Activated naive CD4-positive, alpha-beta T cell treated with anti-CD3 and anti-CD28 coated beads, Interleukin-2, amount 50 U/mL, for 24 hours (primary cell): ENCODE results near the gene C13orf42.

Source experiments
- H3K27ac Mint-ChIP-seq: one replicate; pipeline ENCODE4 v1.8.0; 2021; ENCODE audit warnings: mild to moderate bottlenecking, mixed read lengths
- H3K27me3 Mint-ChIP-seq: one replicate; pipeline ENCODE4 v1.8.0; 2021; ENCODE audit warnings: mixed read lengths
- H3K36me3 Mint-ChIP-seq: one replicate; pipeline ENCODE4 v1.8.0; 2021; ENCODE audit warnings: mixed read lengths
- H3K4me1 Mint-ChIP-seq: one replicate; pipeline ENCODE4 v1.8.0; 2021; ENCODE audit warnings: mixed read lengths
- H3K4me3 Mint-ChIP-seq: one replicate; pipeline ENCODE4 v1.8.0; 2021; ENCODE audit warnings: mild to moderate bottlenecking, mixed read lengths
- H3K9me3 Mint-ChIP-seq: one replicate; pipeline ENCODE4 v1.8.0; 2021; ENCODE audit warnings: mixed read lengths

C13orf42 gene

GRCh38 chr13:51035469-51035868 is 75.6 kb downstream of the C13orf42 start:
- H3K4me1 Mint-ChIP-seq: no peaks in the 10 kb centered on the region

GRCh38 chr13:51034906-51035305 is 76.2 kb downstream of the C13orf42 start:
- H3K4me3 Mint-ChIP-seq: no peak overlapping the region
- no peaks in the 10 kb centered on the region for H3K9me3 Mint-ChIP-seq
- H3K27ac Mint-ChIP-seq: no peak overlapping the region
- H3K4me1 Mint-ChIP-seq: no peaks in the 10 kb centered on the region
- peaks cover under 1% of the 10 kb centered on the region for H3K27me3 Mint-ChIP-seq
- no peaks in the 10 kb centered on the region for H3K36me3 Mint-ChIP-seq

More at GRCh38 chr13:51035469-51035868, 75.6 kb downstream of the C13orf42 start:
- H3K27ac Mint-ChIP-seq: no peak overlapping the region
- no peaks in the 10 kb centered on the region for H3K9me3 Mint-ChIP-seq
- H3K4me3 Mint-ChIP-seq: no peak overlapping the region
- no peaks in the 10 kb centered on the region for H3K36me3 Mint-ChIP-seq
- peaks cover 5% of the 10 kb centered on the region for H3K27me3 Mint-ChIP-seq

- no peaks in the 10 kb centered on the region for H3K27me3 Mint-ChIP-seq
- no peaks in the 10 kb centered on the region for H3K9me3 Mint-ChIP-seq
- H3K36me3 Mint-ChIP-seq: no peaks in the 10 kb centered on the region
- no peak overlapping the region for H3K4me3 Mint-ChIP-seq
- H3K4me1 Mint-ChIP-seq: no peaks in the 10 kb centered on the region
- no peak overlapping the region for H3K27ac Mint-ChIP-seq
Observed at GRCh38 chr13:51033421-51034185, 77.5 kb downstream of the C13orf42 start.

GRCh38 chr13:51032831-51033230 is 78.2 kb downstream of the C13orf42 start:
- Mint-ChIP-seq H3K27me3 (no peaks in the 10 kb centered on the region), H3K36me3 (no peaks in the 10 kb centered on the region), H3K27ac (no peak overlapping the region)

More at GRCh38 chr13:51032831-51033230, 78.2 kb downstream of the C13orf42 start:
- H3K9me3 Mint-ChIP-seq: no peaks in the 10 kb centered on the region
- H3K4me3 Mint-ChIP-seq: no peak overlapping the region
- H3K4me1 Mint-ChIP-seq: no peaks in the 10 kb centered on the region
